ENCODE measurements around the gene FNTB. TPM values are rescaled to one million over a fixed set of nuclear protein-coding genes. Genes with fewer than 3 reads are reported as not detected.

FNTB gene
- total RNA-seq, 4 donors from 2014 or later: 8.3 to 14.5 (median 11.5) TPM

GRCh38 chr14:64947710-64948611 lies 38.7 kb upstream of the FNTB start:
- no peak for TF ChIP-seq CTCF (IDR thresholded peaks at IDR 0.05; ENCODE audit: low read depth)

GRCh38 chr14:64948612-64949210 lies 38.0 kb upstream of the FNTB start:
- no peak for TF ChIP-seq CTCF (IDR thresholded peaks at IDR 0.05; ENCODE audit: low read depth)

GRCh38 chr14:64950889-64951288 lies 35.8 kb upstream of the FNTB start:
- TF ChIP-seq CTCF (IDR thresholded peaks at IDR 0.05; ENCODE audit: low read depth): no peak

GRCh38 chr14:64951291-64951690 lies 35.4 kb upstream of the FNTB start:
- TF ChIP-seq CTCF (IDR thresholded peaks at IDR 0.05; ENCODE audit: low read depth): no peak

GRCh38 chr14:64951724-64952123 lies 35.0 kb upstream of the FNTB start:
- TF ChIP-seq CTCF (IDR thresholded peaks at IDR 0.05; ENCODE audit: low read depth): no peak

- no peak for TF ChIP-seq CTCF (IDR thresholded peaks at IDR 0.05; ENCODE audit: low read depth)
Measured at GRCh38 chr14:64952598-64953309, 33.9 kb upstream of the FNTB start.

- TF ChIP-seq CTCF (IDR thresholded peaks at IDR 0.05; ENCODE audit: low read depth): no peak
Measured at GRCh38 chr14:64953310-64953654, 33.4 kb upstream of the FNTB start.
